ENCODE measurements around the gene KIF22.

DNA sequence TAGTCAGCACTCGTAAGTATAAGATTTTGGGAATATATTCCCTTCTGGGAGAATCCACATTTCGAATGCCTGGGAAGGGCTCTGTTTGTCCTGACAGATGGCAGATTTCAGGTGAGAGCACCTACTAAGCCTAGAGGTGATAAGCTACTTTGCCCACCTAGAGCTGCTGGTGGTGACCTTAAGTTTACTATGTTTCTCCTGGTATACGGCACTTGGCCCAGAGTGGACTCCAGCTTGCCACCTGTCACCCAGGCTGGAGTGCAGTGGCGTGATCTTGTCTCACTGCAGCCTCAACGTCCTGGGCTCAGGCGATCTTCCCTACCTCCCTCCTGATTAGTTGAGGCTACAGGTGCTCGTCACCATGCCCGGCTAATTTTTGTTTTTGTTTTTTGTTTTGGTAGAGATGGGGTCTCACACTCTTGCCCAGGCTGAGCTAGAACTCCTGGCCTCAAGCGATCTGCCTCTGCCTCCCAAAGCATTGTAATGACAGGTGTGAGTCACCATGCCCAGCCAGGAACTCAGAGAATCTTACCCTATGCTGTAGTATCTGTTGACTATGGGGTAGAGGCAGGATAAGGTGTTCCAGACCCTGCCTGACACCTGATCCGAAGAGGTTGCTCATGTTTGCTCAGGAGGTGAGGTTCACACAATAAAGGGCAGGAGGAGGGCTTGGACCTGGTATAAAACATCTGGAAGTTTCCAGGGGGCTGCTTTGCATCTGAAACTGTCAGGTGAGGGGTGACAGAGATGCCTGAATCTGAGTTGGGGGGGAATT is 12.8 kb upstream of the KIF22 start, which contains the start of gene ZG16:
- TF ChIP-seq POLR2A (IDR thresholded peaks at IDR 0.05) (no peak), CTCF (IDR thresholded peaks at IDR 0.05) (no peak)

Data from right lobe of liver (tissue), 4 donors.